ENCODE results near the gene BPIFA1.

The BPIFA1 gene

DNA sequence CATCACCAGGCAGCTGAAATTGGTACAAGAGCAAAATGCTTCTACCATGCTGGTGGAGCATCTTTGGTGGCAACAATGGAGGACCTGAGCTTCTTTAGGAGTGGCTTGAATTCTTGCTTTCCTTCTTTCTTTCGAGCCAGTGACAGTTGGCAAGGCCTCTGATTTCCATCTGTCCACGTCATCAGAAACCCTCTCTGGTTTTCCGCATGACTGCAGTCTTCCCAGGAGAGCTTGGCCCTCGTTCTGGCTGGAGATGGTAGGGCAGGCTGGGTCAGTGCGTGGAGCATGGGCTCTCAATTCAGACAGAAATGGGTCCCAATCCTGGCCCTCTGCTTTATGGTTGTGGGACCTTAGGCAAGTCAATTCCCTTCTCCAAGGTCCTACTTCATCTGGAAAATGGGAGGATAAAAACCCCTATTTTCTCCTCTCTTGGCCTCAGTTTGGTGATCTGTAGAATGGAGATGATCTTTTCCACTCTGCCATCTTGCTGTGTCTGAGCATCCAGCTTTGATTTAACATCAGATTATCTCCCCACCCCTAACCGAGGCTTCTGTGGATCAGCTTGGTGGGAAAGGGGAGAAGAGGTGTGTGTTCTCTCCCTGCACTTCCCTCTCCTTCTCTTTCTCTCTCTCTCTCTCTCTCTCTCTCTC, 43.6 kb downstream of the BPIFA1 start:
- no peak for FAIRE-seq

DNA sequence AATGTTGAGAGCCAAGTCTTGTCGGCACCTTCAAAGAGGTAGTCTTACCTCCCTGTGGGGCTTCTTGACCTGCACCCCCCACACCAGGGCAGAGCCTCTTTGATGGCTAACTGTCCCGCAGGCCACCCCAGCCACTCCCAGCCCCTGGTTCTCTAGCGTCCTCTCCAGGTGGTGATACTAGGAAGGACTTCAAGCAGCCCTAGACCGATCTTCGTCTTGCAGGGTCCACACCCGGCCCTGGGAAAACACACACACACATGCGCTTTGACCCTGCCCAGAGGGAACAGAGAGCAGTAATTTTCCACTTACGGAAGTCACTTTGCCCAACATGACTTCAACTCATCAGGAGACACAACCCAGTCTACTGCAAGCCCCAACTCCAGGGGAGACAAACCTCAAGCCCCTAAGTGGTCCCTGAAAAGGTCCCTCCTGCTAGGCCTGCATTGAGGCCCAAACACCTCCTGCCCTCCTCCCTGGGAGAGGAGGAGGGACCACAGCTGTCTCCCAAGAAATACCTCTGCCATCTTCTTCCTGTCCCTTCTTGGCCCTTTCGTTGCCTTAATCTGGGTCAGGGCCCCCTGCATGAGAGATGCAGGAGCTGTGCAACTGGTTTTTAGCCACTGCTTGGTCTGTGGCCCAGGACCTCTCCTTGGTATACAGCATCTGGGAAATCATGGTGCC, 44.3 kb downstream of the BPIFA1 start:
- FAIRE-seq = no peak

DNA sequence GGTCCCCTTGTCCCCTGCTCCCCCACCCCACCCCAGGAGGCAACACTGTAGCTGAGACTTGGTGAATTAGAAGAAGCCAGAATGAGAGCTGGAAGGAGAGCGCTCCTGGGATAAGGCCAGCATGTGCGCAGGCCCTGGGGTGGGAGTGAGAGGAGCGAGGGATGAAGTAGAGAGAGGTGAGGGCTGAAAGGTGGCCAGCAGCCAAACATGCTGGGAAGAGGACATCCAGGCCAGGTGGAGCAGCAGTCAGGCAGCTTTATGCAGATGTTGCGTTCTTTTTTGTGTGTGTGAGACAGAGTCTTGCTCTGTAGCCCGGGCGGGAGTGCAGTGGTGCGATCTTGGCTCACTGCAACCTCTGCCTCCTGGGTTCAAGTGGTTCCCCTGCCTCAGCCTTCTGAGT, 45.0 kb downstream of the BPIFA1 start:
- no peak for FAIRE-seq

DNA sequence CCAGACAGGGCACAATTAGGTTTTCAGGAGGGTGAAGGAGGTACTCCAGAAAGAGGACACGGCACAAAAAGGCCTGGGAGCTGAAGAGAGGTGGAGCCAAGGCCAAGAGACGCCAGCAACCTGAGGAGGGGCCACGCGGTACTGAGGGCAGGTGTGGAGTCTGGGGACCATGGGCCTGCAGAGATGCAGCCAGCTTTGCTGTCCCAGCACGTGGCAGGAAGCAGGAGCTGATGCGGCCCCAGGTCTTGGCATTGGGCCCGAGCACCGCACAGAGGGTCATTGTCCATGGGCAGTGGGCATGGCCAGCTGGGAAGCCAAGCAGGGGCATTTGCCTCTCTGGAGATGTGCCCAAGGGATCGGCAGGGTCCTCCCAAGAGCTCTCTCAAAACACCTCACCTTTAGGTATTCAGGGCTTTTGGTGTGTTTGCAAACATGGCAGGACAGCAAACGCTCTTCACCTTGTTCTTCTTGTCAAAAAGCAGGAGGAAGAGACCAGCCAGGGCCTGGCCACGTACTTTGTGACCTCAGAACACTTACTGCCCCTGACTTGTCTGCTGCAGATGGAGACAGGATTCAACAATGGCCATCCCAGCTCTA, 45.9 kb downstream of the BPIFA1 start:
- no peak for FAIRE-seq

DNA sequence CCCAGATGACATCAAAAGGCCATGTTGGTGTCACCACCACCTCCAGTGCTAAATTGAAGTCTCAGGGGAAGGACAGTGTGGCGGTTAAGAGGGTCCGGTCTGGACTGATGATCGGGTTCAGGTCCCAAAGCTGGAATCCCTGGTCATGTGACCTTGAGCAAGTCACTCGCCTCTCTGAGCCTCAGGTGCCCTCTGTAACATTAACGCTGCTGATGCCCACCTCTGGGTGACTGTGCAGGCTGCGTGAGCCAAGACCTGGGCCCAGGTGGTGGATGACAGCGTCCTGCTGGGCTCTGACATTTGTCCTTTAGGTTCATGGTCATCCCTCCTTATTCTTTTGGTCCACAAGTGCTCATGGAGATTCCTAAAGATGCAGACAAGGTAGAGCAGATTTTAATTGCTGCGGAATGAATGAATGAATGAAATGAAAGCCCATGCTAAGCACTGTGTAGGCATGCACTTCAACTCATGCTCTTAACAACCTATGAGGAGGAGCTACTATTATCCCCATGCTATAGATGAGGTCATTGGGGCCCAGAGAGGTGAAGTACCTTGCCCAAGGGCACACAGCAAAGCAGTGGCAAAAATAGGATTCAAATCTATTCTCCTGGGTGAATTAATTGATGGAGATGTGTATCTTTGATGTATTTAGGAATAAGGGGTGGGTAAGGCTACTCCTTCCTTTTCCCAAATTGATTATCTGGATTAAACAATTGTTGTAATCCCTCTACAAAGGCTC, 46.6 kb downstream of the BPIFA1 start:
- no peak for FAIRE-seq

DNA sequence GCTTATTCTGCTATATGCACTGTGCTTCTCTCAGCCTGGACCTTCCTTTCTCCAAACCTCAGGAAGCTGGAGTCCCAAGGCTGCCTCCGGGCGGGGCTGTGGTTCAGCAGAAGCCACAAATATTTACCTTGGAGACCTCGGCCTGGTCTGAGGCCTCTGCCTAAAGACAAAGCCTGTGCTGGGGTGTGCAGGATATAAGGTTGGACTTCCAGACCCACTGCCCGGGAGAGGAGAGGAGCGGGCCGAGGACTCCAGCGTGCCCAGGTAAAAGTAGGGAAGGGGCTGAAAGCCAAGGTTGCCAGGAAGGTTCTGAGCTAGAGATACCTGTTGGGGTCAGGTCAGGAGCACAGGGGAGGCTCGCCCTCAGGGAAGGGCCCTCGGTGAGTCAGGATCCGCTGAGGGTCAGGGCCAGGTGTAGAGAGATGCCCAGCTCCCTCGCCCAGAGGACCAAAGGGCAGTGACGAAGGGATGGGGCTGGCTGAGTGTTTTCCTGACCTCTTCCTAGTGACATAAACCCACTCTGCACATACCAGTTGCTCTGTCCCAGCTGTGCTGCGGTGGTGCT, 47.3 kb downstream of the BPIFA1 start, which contains the start of gene BPIFB1:
Gene BPIFB1 (plus strand): TSS at position 224 of the 565 bp plus-strand sequence. CDS start 2,860 bp downstream, outside the sequence.
- no peak for FAIRE-seq

DNA sequence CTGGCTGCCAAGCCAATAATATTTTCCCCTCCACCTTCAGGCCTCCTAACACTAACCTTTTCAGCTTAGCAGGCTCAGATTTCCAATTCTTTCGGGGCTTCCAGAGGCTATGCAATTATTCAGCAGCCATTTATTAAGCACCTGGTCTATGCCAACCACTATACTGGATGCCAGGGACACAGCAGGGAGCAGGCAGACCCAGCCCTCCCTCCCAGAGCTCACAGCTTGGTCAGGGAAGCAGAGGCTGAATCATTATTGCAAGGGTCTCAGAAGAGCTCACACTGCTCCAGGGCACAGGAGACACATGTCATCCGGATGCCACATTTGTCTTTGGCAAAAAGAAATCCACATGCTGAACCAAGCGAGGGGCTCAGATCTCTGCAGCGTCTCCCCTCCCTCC, 48.5 kb downstream of the BPIFA1 start:
- FAIRE-seq = no peak

DNA sequence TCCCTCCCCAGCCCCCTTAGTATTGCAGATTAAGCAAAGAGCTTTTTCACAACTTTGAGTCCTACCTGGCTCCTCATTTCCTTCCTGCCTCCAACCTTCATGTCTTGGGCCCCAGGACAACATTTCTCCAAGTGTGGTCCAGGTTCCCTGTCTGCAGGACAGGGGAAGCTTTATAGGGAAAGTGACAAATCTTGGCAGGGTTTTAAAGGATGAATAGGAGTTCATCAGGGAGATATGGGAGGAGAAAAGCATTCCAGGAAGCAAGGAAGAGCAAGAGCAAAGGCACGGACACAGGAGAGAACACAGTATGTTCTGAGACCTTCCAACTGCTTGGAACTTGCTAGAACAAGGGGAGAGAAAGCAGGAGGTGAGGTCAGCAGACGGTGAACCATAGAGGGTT, 49.1 kb downstream of the BPIFA1 start:
- FAIRE-seq = no peak

DNA sequence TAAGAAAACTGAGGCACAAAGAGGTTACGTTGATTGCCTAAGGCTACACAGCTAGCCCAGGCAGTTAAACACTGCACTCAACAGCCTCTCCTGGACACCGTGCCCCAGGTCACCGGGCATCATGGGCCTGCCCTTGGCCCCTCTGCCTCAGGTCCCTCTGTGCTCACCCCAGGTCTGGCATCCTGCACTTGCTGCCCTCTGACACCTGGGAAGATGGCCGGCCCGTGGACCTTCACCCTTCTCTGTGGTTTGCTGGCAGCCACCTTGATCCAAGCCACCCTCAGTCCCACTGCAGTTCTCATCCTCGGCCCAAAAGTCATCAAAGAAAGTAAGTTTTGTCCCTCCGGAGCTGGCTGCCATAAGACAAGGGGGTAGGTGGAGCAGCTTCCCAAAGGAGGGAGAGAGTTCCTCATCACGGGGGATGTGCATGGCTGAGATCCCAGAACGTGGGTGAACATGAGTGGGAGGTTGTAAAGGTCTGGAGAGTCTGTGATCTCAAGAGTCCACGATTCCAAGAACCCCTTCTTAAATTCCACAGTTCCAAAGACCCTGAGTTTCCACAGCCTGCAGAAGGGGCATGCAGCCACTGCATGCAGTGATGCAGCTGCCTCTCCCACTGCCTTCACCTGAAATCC, 50.2 kb downstream of the BPIFA1 start:
- no peak for FAIRE-seq

DNA sequence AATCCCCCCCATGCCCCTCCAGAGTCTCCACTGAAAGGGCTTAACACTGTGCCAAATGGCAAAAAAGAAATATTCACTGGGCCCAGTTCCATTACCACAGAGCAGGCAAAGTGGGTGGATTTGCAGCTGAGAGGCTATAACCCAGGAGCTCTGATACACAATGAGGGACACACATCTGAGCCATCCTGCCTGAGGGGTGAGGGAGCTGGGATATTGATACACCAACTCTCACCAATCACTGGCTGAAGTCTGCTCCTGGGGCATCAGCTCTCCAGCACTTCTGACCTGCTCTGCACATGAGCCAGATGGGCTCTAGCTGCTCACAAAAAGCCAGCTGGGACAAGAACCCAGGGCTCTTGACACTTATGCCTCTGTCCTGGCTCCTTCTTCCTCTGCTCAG, 52.1 kb downstream of the BPIFA1 start:
- no peak for FAIRE-seq

DNA sequence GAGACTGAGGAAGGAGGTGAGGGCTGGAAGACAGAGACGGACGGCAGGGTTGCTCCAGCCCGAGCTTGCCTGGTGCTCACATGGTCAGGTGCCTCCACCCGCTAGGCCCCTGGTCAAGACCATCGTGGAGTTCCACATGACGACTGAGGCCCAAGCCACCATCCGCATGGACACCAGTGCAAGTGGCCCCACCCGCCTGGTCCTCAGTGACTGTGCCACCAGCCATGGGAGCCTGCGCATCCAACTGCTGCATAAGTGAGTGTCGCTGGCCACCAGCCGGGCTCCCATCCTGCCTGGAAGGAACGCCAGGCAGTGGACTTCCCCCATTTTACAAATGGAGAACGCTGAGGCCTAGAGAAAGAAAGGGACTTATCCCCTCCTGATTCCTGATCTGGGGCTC, 55.1 kb downstream of the BPIFA1 start:
- FAIRE-seq = no peak

DNA sequence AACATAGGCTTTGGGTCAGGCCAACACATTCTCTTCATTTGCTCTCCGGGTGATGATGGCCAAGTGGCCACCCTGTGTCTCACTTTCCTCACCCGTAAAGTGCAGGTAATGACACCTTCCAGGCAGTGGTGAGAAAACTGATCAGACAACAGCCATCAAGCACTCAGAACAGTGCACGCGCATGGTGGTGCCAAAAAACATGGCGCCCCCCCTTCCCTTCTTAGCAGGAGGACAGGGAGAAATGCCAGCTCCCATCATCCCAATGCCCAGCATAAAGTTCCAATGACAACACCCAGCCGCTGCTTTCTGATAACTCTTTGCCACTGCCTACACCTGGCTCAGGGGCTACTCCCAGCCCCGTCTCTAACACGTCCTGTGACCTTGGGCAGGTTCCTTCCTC, 55.6 kb downstream of the BPIFA1 start:
- FAIRE-seq = no peak

DNA sequence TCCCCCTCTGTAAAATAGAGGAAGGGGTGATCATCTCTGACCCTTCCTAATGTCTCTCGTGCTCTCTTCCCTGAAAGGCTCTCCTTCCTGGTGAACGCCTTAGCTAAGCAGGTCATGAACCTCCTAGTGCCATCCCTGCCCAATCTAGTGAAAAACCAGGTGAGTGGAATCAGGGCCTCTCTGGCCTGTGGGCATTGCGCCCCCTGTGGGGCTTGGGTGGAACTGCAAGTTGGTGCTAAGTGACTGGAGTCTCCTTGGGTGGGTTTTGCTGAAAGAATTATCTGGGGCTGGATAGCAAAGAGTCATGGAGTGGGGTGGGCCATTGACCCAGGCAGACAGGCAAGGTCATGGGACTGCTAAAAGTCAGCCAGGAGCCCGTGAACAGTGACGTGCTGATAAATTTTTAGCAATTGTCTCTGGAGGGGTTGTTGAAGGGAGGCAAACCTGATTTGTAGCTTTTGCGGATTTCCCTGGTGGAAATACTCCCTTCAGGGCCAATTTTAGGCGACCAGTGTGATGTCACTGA, 56.1 kb downstream of the BPIFA1 start:
- no peak for FAIRE-seq

Measured in TTC549 (cell line).